GM23338 (cell line): ENCODE data around the gene CYB5D1. TPM values are rescaled to one million over a fixed set of nuclear protein-coding genes. Genes with fewer than 3 reads are reported as not detected.

Experiments
- ATAC-seq: fragments of 200-7000 bp; cut with Tn5 transposase; 3 replicates; pipeline ENCODE4 v1.9.1; 2020
- DNase-seq: peaks from one replicate; pipeline ENCODE4 v3.0.0-alpha.2; 2015; ENCODE audit warnings: low spot score
- H2AFZ ChIP-seq: fragments of 200-600 bp; sonication (generic); 2 replicates; pipeline ENCODE4 v1.8.0; 2016; ENCODE audit warnings: antibody characterized with exemption, mild to moderate bottlenecking, moderate library complexity
- H3F3A ChIP-seq: fragments of 200-600 bp; sonication (generic); replicated peaks from 2 replicates; pipeline ENCODE4 v1.8.0; 2017; ENCODE audit warnings: antibody characterized with exemption, mixed run types, low read depth
- H3K27ac ChIP-seq: fragments of 200-600 bp; sonication (generic); 2 replicates; pipeline ENCODE4 v1.6.1; 2016; ENCODE audit warnings: low read depth
- H3K27me3 ChIP-seq: fragments of 200-600 bp; sonication (generic); 2 replicates; pipeline ENCODE4 v1.8.0; 2016; ENCODE audit warnings: mild to moderate bottlenecking, mixed run types, moderate library complexity; ENCODE audit not compliant: insufficient read depth
- H3K36me3 ChIP-seq: fragments of 200-600 bp; sonication (generic); 2 replicates; pipeline ENCODE4 v1.8.0; 2016; ENCODE audit warnings: mild to moderate bottlenecking; ENCODE audit not compliant: insufficient read depth
- H3K4me1 ChIP-seq: fragments of 200-600 bp; sonication (generic); 2 replicates; pipeline ENCODE4 v1.8.0; 2016; ENCODE audit warnings: mild to moderate bottlenecking, moderate library complexity; ENCODE audit not compliant: insufficient read depth
- H3K4me2 ChIP-seq: fragments of 200-600 bp; sonication (generic); 2 replicates; pipeline ENCODE4 v1.7.1; 2017; ENCODE audit warnings: mixed run types
- H3K4me3 ChIP-seq: fragments of 200-600 bp; sonication (generic); 2 replicates; pipeline ENCODE4 v1.6.1; 2016; ENCODE audit warnings: mixed run types
- H3K79me2 ChIP-seq: fragments of 200-600 bp; sonication (generic); replicated peaks from 2 replicates; pipeline ENCODE4 v1.8.0; 2017; ENCODE audit warnings: mild to moderate bottlenecking; ENCODE audit not compliant: insufficient read depth
- H3K9me2 ChIP-seq: fragments of 200-600 bp; sonication (generic); 2 replicates; pipeline ENCODE4 v1.8.0; 2017; ENCODE audit not compliant: insufficient read depth
- H4K20me1 ChIP-seq: fragments of 200-600 bp; sonication (generic); replicated peaks from 2 replicates; pipeline ENCODE4 v1.8.0; 2017; ENCODE audit warnings: mild to moderate bottlenecking; ENCODE audit not compliant: insufficient read depth
- H3K27ac Mint-ChIP-seq: 2 replicates; pipeline ENCODE4 v1.8.0; 2020; ENCODE audit warnings: inconsistent platforms, mild to moderate bottlenecking, moderate library complexity, mixed read lengths
- H3K27me3 Mint-ChIP-seq: 3 replicates; pipeline ENCODE4 v1.8.0; 2022; ENCODE audit warnings: low read depth, mild to moderate bottlenecking, moderate library complexity, mixed read lengths, inconsistent platforms; ENCODE audit not compliant: insufficient read depth, poor library complexity
- H3K36me3 Mint-ChIP-seq: 3 replicates; pipeline ENCODE4 v1.8.0; 2021; ENCODE audit warnings: low read depth, mild to moderate bottlenecking, inconsistent platforms, moderate library complexity, mixed read lengths
- H3K4me1 Mint-ChIP-seq: 3 replicates; pipeline ENCODE4 v1.8.0; 2020; ENCODE audit warnings: mild to moderate bottlenecking, inconsistent platforms, mixed read lengths
- H3K4me3 Mint-ChIP-seq: 3 replicates; pipeline ENCODE4 v1.8.0; 2021; ENCODE audit warnings: moderate library complexity, mild to moderate bottlenecking, inconsistent platforms, mixed read lengths
- H3K9me3 Mint-ChIP-seq: 3 replicates; pipeline ENCODE4 v1.8.0; 2020; ENCODE audit warnings: moderate library complexity, mild to moderate bottlenecking, inconsistent platforms, mixed read lengths
- CTCF ChIP-seq, 2 experiments: fragments of 200-600 bp in 1 of 2; sonication (generic) in 1 of 2; conservative IDR thresholded peaks; 2 replicates each; pipeline versions ENCODE4 v1.5.1 to v1.6.1; 2016 to 2017; ENCODE audit warnings: antibody characterized with exemption in 2 of 2, low read depth in 2 of 2, mild to moderate bottlenecking in 2 of 2, moderate library complexity in 1 of 2
- EZH2 ChIP-seq: fragments of 200-600 bp; sonication (generic); IDR thresholded peaks from one replicate; pipeline ENCODE4 v1.8.0; 2017; ENCODE audit warnings: antibody characterized with exemption, mild to moderate bottlenecking, low read depth; ENCODE audit not compliant: unreplicated experiment
- EZH2phosphoT487 ChIP-seq: fragments of 200-600 bp; sonication (generic); IDR thresholded peaks from one replicate; pipeline ENCODE4 v1.8.1; 2018; ENCODE audit warnings: antibody characterized with exemption; ENCODE audit not compliant: unreplicated experiment
- POLR2AphosphoS5 ChIP-seq: IDR thresholded peaks from 2 replicates; pipeline ENCODE4 v1.6.1; 2016; ENCODE audit warnings: antibody characterized with exemption, low read depth
- STAT1 ChIP-seq: IDR thresholded peaks from one replicate; pipeline ENCODE4 v1.6.1; 2016; ENCODE audit warnings: antibody characterized with exemption; ENCODE audit not compliant: unreplicated experiment
- polyA plus RNA-seq: library from polyadenylated mRNA; unstranded; fragments of >200 nt; fragmentation: Nextera tagmentation; extraction: Ambion mirVana; gene quantifications from 2 replicates; pipeline ENCODE4 v1.2.1, GENCODE V29; 2016
- total RNA-seq: library from RNA; depleted of rRNA; stranded (reverse); fragments of >200 nt; shearing (Covaris generic); gene quantifications from 2 replicates; pipeline ENCODE4 v1.2.3, GENCODE V29; 2014
- TF ChIP-seq, protein P1 (sequence below): IDR thresholded peaks from 2 replicates; pipeline ENCODE4 v1.6.1; 2016; ENCODE audit warnings: antibody characterized with exemption
- TF ChIP-seq, protein P2 (sequence below): fragments of 250-450 bp; sonication (Bioruptor Pico); IDR thresholded peaks from 2 replicates; pipeline ENCODE4 v1.5.0; 2020; ENCODE audit warnings: mild to moderate bottlenecking, moderate library complexity

CYB5D1 gene
- total and polyA plus RNA-seq, 2 experiments from 2014 or later: 3.5 to 8.4 TPM

DNA sequence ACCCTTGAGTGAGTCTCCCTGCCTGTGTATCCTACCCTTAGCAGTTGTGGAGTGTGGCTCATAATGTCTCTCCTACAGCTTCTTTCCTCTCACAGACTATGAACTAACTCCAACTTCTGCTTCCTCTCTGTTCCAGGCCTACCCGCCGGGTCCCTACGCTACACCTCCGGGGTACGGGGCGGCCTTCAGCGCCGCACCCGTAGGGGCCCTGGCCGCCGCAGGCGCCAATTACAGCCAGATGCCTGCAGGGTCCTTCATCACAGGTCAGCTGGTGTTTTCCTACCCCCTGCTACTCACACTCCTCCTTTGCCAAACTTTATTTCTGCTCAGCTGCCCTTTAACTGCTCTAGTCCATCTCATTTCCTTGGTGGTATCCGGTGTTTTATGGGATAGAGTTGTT lies 52.9 kb downstream of the CYB5D1 start:
- ATAC-seq (no peak), DNase-seq (no peak)
- H3K27me3 Mint-ChIP-seq: peaks cover 15% of the 10 kb centered on the region
- Histone ChIP-seq H3F3A (peaks cover 4% of the 10 kb centered on the region; the same call in 1 of the 2 replicates), H3K9me2 (no peaks in the 10 kb centered on the region), H3K4me1 (no peaks in the 10 kb centered on the region), H3K27me3 (peaks cover 20% of the 10 kb centered on the region), H3K79me2 (no peaks in the 10 kb centered on the region), H3K36me3 (no peaks in the 10 kb centered on the region), H2AFZ (no peak overlapping the region), H3K27ac (no peak overlapping the region), H3K4me3 (no peak overlapping the region), H3K4me2 (no peak overlapping the region), H4K20me1 (no peaks in the 10 kb centered on the region; the same call in 1 of the 2 replicates)
- H3K4me3 Mint-ChIP-seq: no peak overlapping the region; the same call in 2 of the 3 replicates
- no peak overlapping the region for H3K27ac Mint-ChIP-seq
- H3K4me1 Mint-ChIP-seq: peaks cover 8% of the 10 kb centered on the region
- H3K36me3 Mint-ChIP-seq: no peaks in the 10 kb centered on the region; the same call in 2 of the 3 replicates
- no peaks in the 10 kb centered on the region; the same call in 2 of the 3 replicates for H3K9me3 Mint-ChIP-seq
- TF ChIP-seq, protein P1, sequence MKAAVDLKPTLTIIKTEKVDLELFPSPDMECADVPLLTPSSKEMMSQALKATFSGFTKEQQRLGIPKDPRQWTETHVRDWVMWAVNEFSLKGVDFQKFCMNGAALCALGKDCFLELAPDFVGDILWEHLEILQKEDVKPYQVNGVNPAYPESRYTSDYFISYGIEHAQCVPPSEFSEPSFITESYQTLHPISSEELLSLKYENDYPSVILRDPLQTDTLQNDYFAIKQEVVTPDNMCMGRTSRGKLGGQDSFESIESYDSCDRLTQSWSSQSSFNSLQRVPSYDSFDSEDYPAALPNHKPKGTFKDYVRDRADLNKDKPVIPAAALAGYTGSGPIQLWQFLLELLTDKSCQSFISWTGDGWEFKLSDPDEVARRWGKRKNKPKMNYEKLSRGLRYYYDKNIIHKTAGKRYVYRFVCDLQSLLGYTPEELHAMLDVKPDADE: no peak
- TF ChIP-seq EZH2: no peak
- no peak for TF ChIP-seq EZH2phosphoT487
- TF ChIP-seq, protein P2, sequence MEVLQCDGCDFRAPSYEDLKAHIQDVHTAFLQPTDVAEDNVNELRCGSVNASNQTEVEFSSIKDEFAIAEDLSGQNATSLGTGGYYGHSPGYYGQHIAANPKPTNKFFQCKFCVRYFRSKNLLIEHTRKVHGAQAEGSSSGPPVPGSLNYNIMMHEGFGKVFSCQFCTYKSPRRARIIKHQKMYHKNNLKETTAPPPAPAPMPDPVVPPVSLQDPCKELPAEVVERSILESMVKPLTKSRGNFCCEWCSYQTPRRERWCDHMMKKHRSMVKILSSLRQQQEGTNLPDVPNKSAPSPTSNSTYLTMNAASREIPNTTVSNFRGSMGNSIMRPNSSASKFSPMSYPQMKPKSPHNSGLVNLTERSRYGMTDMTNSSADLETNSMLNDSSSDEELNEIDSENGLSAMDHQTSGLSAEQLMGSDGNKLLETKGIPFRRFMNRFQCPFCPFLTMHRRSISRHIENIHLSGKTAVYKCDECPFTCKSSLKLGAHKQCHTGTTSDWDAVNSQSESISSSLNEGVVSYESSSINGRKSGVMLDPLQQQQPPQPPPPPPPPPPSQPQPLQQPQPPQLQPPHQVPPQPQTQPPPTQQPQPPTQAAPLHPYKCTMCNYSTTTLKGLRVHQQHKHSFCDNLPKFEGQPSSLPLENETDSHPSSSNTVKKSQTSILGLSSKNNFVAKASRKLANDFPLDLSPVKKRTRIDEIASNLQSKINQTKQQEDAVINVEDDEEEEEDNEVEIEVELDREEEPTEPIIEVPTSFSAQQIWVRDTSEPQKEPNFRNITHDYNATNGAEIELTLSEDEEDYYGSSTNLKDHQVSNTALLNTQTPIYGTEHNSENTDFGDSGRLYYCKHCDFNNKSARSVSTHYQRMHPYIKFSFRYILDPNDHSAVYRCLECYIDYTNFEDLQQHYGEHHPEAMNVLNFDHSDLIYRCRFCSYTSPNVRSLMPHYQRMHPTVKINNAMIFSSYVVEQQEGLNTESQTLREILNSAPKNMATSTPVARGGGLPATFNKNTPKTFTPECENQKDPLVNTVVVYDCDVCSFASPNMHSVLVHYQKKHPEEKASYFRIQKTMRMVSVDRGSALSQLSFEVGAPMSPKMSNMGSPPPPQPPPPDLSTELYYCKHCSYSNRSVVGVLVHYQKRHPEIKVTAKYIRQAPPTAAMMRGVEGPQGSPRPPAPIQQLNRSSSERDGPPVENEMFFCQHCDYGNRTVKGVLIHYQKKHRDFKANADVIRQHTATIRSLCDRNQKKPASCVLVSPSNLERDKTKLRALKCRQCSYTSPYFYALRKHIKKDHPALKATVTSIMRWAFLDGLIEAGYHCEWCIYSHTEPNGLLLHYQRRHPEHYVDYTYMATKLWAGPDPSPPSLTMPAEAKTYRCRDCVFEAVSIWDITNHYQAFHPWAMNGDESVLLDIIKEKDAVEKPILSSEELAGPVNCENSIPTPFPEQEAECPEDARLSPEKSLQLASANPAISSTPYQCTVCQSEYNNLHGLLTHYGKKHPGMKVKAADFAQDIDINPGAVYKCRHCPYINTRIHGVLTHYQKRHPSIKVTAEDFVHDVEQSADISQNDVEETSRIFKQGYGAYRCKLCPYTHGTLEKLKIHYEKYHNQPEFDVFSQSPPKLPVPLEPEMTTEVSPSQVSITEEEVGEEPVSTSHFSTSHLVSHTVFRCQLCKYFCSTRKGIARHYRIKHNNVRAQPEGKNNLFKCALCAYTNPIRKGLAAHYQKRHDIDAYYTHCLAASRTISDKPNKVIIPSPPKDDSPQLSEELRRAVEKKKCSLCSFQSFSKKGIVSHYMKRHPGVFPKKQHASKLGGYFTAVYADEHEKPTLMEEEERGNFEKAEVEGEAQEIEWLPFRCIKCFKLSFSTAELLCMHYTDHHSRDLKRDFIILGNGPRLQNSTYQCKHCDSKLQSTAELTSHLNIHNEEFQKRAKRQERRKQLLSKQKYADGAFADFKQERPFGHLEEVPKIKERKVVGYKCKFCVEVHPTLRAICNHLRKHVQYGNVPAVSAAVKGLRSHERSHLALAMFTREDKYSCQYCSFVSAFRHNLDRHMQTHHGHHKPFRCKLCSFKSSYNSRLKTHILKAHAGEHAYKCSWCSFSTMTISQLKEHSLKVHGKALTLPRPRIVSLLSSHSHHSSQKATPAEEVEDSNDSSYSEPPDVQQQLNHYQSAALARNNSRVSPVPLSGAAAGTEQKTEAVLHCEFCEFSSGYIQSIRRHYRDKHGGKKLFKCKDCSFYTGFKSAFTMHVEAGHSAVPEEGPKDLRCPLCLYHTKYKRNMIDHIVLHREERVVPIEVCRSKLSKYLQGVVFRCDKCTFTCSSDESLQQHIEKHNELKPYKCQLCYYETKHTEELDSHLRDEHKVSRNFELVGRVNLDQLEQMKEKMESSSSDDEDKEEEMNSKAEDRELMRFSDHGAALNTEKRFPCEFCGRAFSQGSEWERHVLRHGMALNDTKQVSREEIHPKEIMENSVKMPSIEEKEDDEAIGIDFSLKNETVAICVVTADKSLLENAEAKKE: no peak
- TF ChIP-seq POLR2AphosphoS5: no peak
- no peak for TF ChIP-seq CTCF (conservative IDR thresholded peaks at IDR 0.05; ENCODE audit: low read depth in 2 of 2)
- TF ChIP-seq STAT1: no peak
